Measurements from ENCODE around the gene C8B. TPM values are rescaled to one million over a fixed set of nuclear protein-coding genes. Genes with fewer than 3 reads are reported as not detected.

Gene C8B
- total RNA-seq, 1 experiment from 2014 or later = 0.10 TPM

- DNase-seq (ENCODE audit: low read depth, low spot score) (no peak), ATAC-seq (no peak)
- ChIA-PET RAD21 (ENCODE audit: low non-redundant PET in 1 of 2, low total read pairs in 2 of 2, uncharacterized antibody in 2 of 2, unreplicated experiment in 2 of 2) (no interaction called here), CTCF (no interaction called here), POLR2A (no interaction called here)
- no peaks in the 10 kb centered on the region for H3K9me3 ChIP-seq (ENCODE audit: control insufficient read depth in 1 of 2, insufficient read depth in 1 of 2, low read depth in 1 of 2, low read length in 2 of 2)
- no TSS peak for BruUV-seq (replicated peaks)
- H3K9me2 ChIP-seq (ENCODE audit: insufficient read depth) = no peaks in the 10 kb centered on the region
- H3K27ac ChIP-seq (ENCODE audit: low read depth, low read length) = no peak overlapping the region
- H3K79me2 ChIP-seq (ENCODE audit: insufficient read depth, low read length) = no peaks in the 10 kb centered on the region
- H3K9ac ChIP-seq (ENCODE audit: low read length) = no peak overlapping the region
- H3K4me1 ChIP-seq (ENCODE audit: control insufficient read depth in 1 of 2, insufficient read depth in 2 of 2, low read length in 2 of 2) = no peaks in the 10 kb centered on the region
- H3K4me2 ChIP-seq (ENCODE audit: low read length) = no peak overlapping the region
- no peak for TF ChIP-seq ZBTB33 (IDR thresholded peaks at IDR 0.05; ENCODE audit: extremely low read depth, insufficient replicate concordance, low read length)
- no peak for TF ChIP-seq REST (IDR thresholded peaks at IDR 0.05; ENCODE audit: low read depth)
- no peak for TF ChIP-seq EZH2 (IDR thresholded peaks at IDR 0.05)
- TF ChIP-seq CEBPB (IDR thresholded peaks at IDR 0.05; ENCODE audit: low read depth) = no peak
- TF ChIP-seq RAD21 (IDR thresholded peaks at IDR 0.05; ENCODE audit: low read depth) = no peak
- no peak for TF ChIP-seq POLR2AphosphoS5 (IDR thresholded peaks at IDR 0.05; ENCODE audit: low read depth, low read length)
- no peak for TF ChIP-seq ZFX (IDR thresholded peaks at IDR 0.05)
- no peak for TF ChIP-seq FOSL1 (IDR thresholded peaks at IDR 0.05; ENCODE audit: low read depth)
- TF ChIP-seq CTCF (IDR thresholded peaks at IDR 0.05 in 2 of 3, conservative IDR thresholded peaks at IDR 0.05 in 1 of 3; ENCODE audit: borderline replicate concordance in 1 of 3, insufficient read depth in 1 of 3, low read depth in 2 of 3, low read length in 2 of 3) = no peak
- no peak for TF ChIP-seq SP1 (IDR thresholded peaks at IDR 0.05; ENCODE audit: low read depth)
- no peak for TF ChIP-seq SRF (IDR thresholded peaks at IDR 0.05; ENCODE audit: low read depth)
- no peak for TF ChIP-seq TCF7L2 (IDR thresholded peaks at IDR 0.05; ENCODE audit: borderline replicate concordance, extremely low read depth, insufficient read depth, insufficient read length)
- TF ChIP-seq EZH2phosphoT487 (IDR thresholded peaks at IDR 0.05; ENCODE audit: borderline replicate concordance) = no peak
- no peak overlapping the region for H3K4me3 ChIP-seq (replicated peaks in 1 of 2; ENCODE audit: low read depth in 1 of 2, low read length in 2 of 2)
- no peaks in the 10 kb centered on the region for H4K20me1 ChIP-seq (ENCODE audit: insufficient read depth)
- peaks cover 24% of the 10 kb centered on the region for H3K27me3 ChIP-seq (ENCODE audit: insufficient read depth, low read length)
- intact Hi-C loops (cut with micrococcal nuclease) = no loop called here
- H2AFZ ChIP-seq (ENCODE audit: low read depth, low read length, poor library complexity, severe bottlenecking) = no peak overlapping the region
- H3K36me3 ChIP-seq (ENCODE audit: control insufficient read depth in 1 of 2, insufficient read depth in 2 of 2, low read length in 2 of 2) = no peaks in the 10 kb centered on the region
These were observed 25.8 kb upstream of the C8B start for GRCh38 chr1:56991576-56991975.
